ENCODE results near the gene ALG9.

ALG9 gene, protein sequence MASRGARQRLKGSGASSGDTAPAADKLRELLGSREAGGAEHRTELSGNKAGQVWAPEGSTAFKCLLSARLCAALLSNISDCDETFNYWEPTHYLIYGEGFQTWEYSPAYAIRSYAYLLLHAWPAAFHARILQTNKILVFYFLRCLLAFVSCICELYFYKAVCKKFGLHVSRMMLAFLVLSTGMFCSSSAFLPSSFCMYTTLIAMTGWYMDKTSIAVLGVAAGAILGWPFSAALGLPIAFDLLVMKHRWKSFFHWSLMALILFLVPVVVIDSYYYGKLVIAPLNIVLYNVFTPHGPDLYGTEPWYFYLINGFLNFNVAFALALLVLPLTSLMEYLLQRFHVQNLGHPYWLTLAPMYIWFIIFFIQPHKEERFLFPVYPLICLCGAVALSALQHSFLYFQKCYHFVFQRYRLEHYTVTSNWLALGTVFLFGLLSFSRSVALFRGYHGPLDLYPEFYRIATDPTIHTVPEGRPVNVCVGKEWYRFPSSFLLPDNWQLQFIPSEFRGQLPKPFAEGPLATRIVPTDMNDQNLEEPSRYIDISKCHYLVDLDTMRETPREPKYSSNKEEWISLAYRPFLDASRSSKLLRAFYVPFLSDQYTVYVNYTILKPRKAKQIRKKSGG

GRCh38 chr11:111870886-111871692 is at the start of gene ALG9:
TSS of gene ALG9 (minus strand) at chr11:111871581. CDS start at chr11:111871482, 99 bp downstream.
- no peaks in the 10 kb centered on the region for H3K27me3 ChIP-seq (ENCODE audit: control insufficient read depth in 2 of 2, insufficient read depth in 2 of 2, low read length in 2 of 2)
- peak within 1 kb of the TSS; percentile 85 to 89 for H3K9ac ChIP-seq (ENCODE audit: low read depth in 1 of 2, low read length in 2 of 2)
- no peaks in the 10 kb centered on the region for H3K9me3 ChIP-seq (ENCODE audit: control insufficient read depth in 2 of 2, low read length in 2 of 2)
- peaks cover 3 to 15% of the 10 kb centered on the region in 2 donors for H3K36me3 ChIP-seq (ENCODE audit: control insufficient read depth in 2 of 2, insufficient read depth in 2 of 2, low read length in 2 of 2)
- H3K4me1 ChIP-seq (ENCODE audit: control insufficient read depth in 2 of 2, insufficient read depth in 2 of 2, low read length in 2 of 2) = peaks cover 10 to 14% of the 10 kb centered on the region in 2 donors
- H3K27ac ChIP-seq (ENCODE audit: low read depth in 2 of 2, low read length in 2 of 2) = peak within 1 kb of the TSS; percentile 82 to 90
- peak within 1 kb of the TSS; percentile 94 to 97 for H3K4me3 ChIP-seq (ENCODE audit: low read length in 2 of 2)

DNA sequence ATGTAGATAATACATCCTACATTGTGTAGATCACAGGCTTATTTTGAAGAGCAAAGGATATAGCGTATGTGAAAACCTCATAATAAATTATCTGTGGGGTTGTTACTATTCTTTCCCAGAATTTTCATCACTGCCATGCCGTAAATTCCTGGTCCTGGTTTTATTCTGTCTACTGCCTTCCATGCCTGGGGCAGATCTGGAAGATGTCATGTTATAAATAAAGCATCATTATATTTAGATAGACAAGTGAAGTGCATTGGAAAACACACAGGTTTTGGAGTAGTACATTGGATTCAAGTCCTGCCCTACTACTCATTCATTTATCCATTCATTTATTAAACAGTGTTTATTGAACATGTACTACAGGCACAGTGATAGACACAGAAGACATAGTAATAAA is 49.5 kb upstream of the ALG9 start:
- no peak overlapping the region for H3K27ac ChIP-seq (ENCODE audit: low read depth in 2 of 2, low read length in 2 of 2)
- peaks cover 8 to 24% of the 10 kb centered on the region in 2 donors for H3K4me1 ChIP-seq (ENCODE audit: control insufficient read depth in 2 of 2, insufficient read depth in 2 of 2, low read length in 2 of 2)
- no peak overlapping the region for H3K9ac ChIP-seq (ENCODE audit: low read depth in 1 of 2, low read length in 2 of 2)
- no peak overlapping the region for H3K4me3 ChIP-seq (ENCODE audit: low read length in 2 of 2)
- H3K9me3 ChIP-seq (ENCODE audit: control insufficient read depth in 2 of 2, low read length in 2 of 2) = no peaks in the 10 kb centered on the region
- no peaks in the 10 kb centered on the region for H3K36me3 ChIP-seq (ENCODE audit: control insufficient read depth in 2 of 2, insufficient read depth in 2 of 2, low read length in 2 of 2)
- no peaks in the 10 kb centered on the region for H3K27me3 ChIP-seq (ENCODE audit: control insufficient read depth in 2 of 2, insufficient read depth in 2 of 2, low read length in 2 of 2)

GRCh38 chr11:111918390-111919256 is 47.2 kb upstream of the ALG9 start, which contains the start of gene C11orf52:
TSS of gene C11orf52 (plus strand) at chr11:111918913. CDS start at chr11:111918973, 60 bp downstream.
- Histone ChIP-seq H3K4me1 (ENCODE audit: control insufficient read depth in 2 of 2, insufficient read depth in 2 of 2, low read length in 2 of 2) (peaks cover 4 to 22% of the 10 kb centered on the region in 2 donors), H3K9ac (ENCODE audit: low read depth in 1 of 2, low read length in 2 of 2) (peak within 1 kb of the TSS; percentile 61 to 65), H3K36me3 (ENCODE audit: control insufficient read depth in 2 of 2, insufficient read depth in 2 of 2, low read length in 2 of 2) (no peaks in the 10 kb centered on the region), H3K4me3 (ENCODE audit: low read length in 2 of 2) (peak within 1 kb of the TSS; percentile 74 to 78), H3K9me3 (ENCODE audit: control insufficient read depth in 2 of 2, low read length in 2 of 2) (no peaks in the 10 kb centered on the region), H3K27me3 (ENCODE audit: control insufficient read depth in 2 of 2, insufficient read depth in 2 of 2, low read length in 2 of 2) (no peaks in the 10 kb centered on the region), H3K27ac (ENCODE audit: low read depth in 2 of 2, low read length in 2 of 2) (peak within 1 kb of the TSS; percentile 88 to 95)

DNA sequence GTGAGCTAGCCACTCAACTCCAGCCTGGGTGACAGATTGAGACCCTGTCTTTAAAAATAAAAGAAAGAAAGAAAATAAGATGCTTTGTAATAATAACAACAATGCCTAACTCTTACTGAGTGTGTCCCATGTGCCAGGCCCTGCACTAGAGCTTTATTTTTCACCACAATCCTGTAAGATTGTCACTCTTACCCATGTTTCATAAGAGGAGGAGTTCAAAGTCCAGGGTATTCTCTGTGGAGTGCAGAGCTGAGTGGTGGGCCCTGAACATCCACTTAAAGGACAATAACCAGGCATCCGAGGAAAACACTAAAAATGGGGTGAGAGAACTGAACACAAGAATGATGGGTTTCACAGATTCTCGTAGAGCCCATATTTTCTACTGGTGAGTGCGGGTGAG is 46.4 kb upstream of the ALG9 start:
- Histone ChIP-seq H3K27me3 (ENCODE audit: control insufficient read depth in 2 of 2, insufficient read depth in 2 of 2, low read length in 2 of 2) (no peaks in the 10 kb centered on the region), H3K27ac (ENCODE audit: low read depth in 2 of 2, low read length in 2 of 2) (peak overlapping the region; percentile 88 to 95), H3K4me1 (ENCODE audit: control insufficient read depth in 2 of 2, insufficient read depth in 2 of 2, low read length in 2 of 2) (peaks cover 7 to 14% of the 10 kb centered on the region in 2 donors), H3K36me3 (ENCODE audit: control insufficient read depth in 2 of 2, insufficient read depth in 2 of 2, low read length in 2 of 2) (no peaks in the 10 kb centered on the region), H3K4me3 (ENCODE audit: low read length in 2 of 2) (no peak overlapping the region), H3K9me3 (ENCODE audit: control insufficient read depth in 2 of 2, low read length in 2 of 2) (no peaks in the 10 kb centered on the region), H3K9ac (ENCODE audit: low read depth in 1 of 2, low read length in 2 of 2) (peak overlapping the region in 1 of 2 donors; percentile 61)

DNA sequence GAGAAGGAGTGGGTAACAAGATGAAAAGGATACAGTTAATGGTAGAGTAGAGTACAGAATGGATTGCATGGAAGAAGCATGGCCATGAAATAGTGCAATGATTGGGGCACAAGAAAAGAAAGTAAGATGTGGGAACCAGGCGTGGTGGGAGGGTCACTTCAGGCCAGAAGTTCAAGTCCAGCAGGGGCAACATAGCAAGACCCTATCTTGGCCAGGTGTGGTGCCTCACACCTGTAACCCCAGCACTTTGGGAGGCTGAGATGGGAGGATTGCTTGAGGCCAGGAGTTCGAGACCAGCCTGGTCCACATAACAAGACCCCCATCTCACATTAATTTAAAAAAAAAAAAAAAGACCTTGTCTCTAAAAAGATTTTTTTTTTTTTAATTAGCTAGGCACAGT is 45.9 kb upstream of the ALG9 start:
- H3K9me3 ChIP-seq (ENCODE audit: control insufficient read depth in 2 of 2, low read length in 2 of 2) = no peaks in the 10 kb centered on the region
- H3K9ac ChIP-seq (ENCODE audit: low read depth in 1 of 2, low read length in 2 of 2) = no peak overlapping the region
- no peaks in the 10 kb centered on the region for H3K27me3 ChIP-seq (ENCODE audit: control insufficient read depth in 2 of 2, insufficient read depth in 2 of 2, low read length in 2 of 2)
- no peak overlapping the region for H3K4me3 ChIP-seq (ENCODE audit: low read length in 2 of 2)
- H3K4me1 ChIP-seq (ENCODE audit: control insufficient read depth in 2 of 2, insufficient read depth in 2 of 2, low read length in 2 of 2) = peaks cover 7 to 14% of the 10 kb centered on the region in 2 donors
- no peaks in the 10 kb centered on the region for H3K36me3 ChIP-seq (ENCODE audit: control insufficient read depth in 2 of 2, insufficient read depth in 2 of 2, low read length in 2 of 2)
- H3K27ac ChIP-seq (ENCODE audit: low read depth in 2 of 2, low read length in 2 of 2) = no peak overlapping the region

DNA sequence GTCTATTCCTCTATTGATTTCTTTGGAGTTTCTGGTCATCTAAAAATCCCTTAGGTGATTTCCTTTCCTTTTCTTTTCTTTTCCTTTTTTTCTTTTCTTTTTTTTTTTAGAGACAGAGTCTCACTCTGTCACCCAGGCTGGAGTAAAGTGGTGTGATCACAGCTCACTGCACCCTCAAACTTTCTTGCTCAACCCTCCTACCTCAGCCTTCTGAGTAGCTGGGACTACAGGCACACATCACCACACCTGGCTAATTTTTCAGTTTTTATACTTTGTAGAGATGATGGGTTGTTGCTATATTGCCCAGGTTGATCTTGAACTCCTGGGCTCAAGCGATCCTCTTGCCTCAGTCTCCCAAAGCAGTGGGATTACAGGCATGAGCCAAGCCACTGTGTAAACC is 45.4 kb upstream of the ALG9 start:
- Histone ChIP-seq H3K4me3 (ENCODE audit: low read length in 2 of 2) (no peak overlapping the region), H3K4me1 (ENCODE audit: control insufficient read depth in 2 of 2, insufficient read depth in 2 of 2, low read length in 2 of 2) (peaks cover 7 to 14% of the 10 kb centered on the region in 2 donors), H3K9ac (ENCODE audit: low read depth in 1 of 2, low read length in 2 of 2) (no peak overlapping the region), H3K27ac (ENCODE audit: low read depth in 2 of 2, low read length in 2 of 2) (no peak overlapping the region), H3K36me3 (ENCODE audit: control insufficient read depth in 2 of 2, insufficient read depth in 2 of 2, low read length in 2 of 2) (no peaks in the 10 kb centered on the region), H3K27me3 (ENCODE audit: control insufficient read depth in 2 of 2, insufficient read depth in 2 of 2, low read length in 2 of 2) (no peaks in the 10 kb centered on the region), H3K9me3 (ENCODE audit: control insufficient read depth in 2 of 2, low read length in 2 of 2) (no peaks in the 10 kb centered on the region)

DNA sequence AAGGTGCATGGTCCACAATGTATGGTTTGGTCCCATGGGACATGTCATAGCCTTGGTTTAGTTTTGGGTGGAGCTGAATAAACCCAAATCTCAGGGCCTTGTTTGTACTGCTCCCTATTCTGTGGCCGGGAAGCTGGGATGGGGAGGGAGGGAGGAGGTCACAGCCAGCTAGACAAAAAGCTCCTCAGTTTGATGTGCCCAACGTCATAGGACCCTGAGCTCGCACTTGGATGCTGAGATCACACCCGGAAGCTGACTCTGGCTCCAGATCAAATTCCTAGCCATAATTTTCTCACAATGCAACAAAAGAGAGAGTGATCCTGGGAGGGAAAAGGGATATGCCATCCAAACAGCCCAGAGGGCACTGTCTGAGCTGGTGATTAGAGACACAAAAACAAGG is 42.6 kb upstream of the ALG9 start:
- Histone ChIP-seq H3K4me3 (ENCODE audit: low read length in 2 of 2) (peak overlapping the region in 1 of 2 donors; percentile 45), H3K27me3 (ENCODE audit: control insufficient read depth in 2 of 2, insufficient read depth in 2 of 2, low read length in 2 of 2) (peaks cover 0 to 4% of the 10 kb centered on the region in 2 donors), H3K36me3 (ENCODE audit: control insufficient read depth in 2 of 2, insufficient read depth in 2 of 2, low read length in 2 of 2) (no peaks in the 10 kb centered on the region), H3K9ac (ENCODE audit: low read depth in 1 of 2, low read length in 2 of 2) (peak overlapping the region in 1 of 2 donors; percentile 54), H3K27ac (ENCODE audit: low read depth in 2 of 2, low read length in 2 of 2) (peak overlapping the region; percentile 69 to 75), H3K4me1 (ENCODE audit: control insufficient read depth in 2 of 2, insufficient read depth in 2 of 2, low read length in 2 of 2) (peaks cover 7 to 8% of the 10 kb centered on the region in 2 donors), H3K9me3 (ENCODE audit: control insufficient read depth in 2 of 2, low read length in 2 of 2) (no peaks in the 10 kb centered on the region)

DNA sequence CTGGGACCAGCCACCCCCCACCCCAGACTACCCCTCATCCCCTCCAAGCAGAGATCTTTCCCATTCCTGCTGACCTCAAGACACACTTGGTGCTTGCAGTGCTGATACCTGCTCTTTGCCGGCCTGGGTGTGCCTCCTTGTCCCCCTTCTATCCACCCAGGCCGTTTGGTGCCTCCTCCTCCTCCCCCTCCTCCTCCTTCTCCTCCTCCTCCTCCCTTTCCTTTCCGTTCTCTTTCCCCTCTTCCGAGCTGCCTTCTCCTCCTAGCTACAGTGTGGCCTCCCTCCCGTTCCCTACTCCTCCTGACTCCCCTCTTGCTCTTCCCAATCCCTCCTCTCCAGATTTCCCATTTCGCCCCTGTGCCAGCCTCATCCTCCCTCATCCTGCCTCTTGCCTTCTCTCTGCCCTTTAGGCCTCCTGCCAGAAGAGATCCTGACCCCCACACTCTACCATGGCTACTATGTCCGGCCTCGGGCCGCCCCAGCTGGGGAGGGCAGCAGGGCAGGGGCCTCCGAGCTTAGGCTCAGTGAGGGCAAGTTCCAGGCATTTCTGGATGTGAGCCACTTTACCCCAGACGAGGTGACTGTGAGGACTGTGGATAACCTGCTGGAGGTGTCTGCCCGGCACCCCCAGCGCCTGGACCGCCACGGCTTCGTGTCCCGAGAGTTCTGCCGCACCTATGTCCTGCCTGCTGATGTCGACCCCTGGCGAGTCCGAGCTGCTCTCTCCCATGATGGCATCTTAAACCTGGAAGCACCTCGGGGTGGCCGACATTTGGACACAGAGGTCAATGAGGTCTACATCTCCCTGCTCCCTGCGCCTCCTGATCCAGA is 41.9 kb upstream of the ALG9 start:
- Histone ChIP-seq H3K4me1 (ENCODE audit: control insufficient read depth in 2 of 2, insufficient read depth in 2 of 2, low read length in 2 of 2) (peaks cover 4 to 7% of the 10 kb centered on the region in 2 donors), H3K27me3 (ENCODE audit: control insufficient read depth in 2 of 2, insufficient read depth in 2 of 2, low read length in 2 of 2) (peaks cover 0 to 4% of the 10 kb centered on the region in 2 donors), H3K9me3 (ENCODE audit: control insufficient read depth in 2 of 2, low read length in 2 of 2) (no peaks in the 10 kb centered on the region), H3K4me3 (ENCODE audit: low read length in 2 of 2) (peak overlapping the region; percentile 45 to 55), H3K36me3 (ENCODE audit: control insufficient read depth in 2 of 2, insufficient read depth in 2 of 2, low read length in 2 of 2) (no peaks in the 10 kb centered on the region), H3K9ac (ENCODE audit: low read depth in 1 of 2, low read length in 2 of 2) (peak overlapping the region; percentile 41 to 54), H3K27ac (ENCODE audit: low read depth in 2 of 2, low read length in 2 of 2) (peak overlapping the region; percentile 69 to 75)
